GM12872 (cell line): ENCODE measurements around the gene E2F2.
A peak's percentile ranks its signal among the peaks of the same experiment; 100 is the strongest.

ENCODE experiments used
- CTCF ChIP-seq: IDR thresholded peaks from 3 replicates; pipeline ENCODE4 v1.5.1; 2011; ENCODE audit warnings: low read depth, mild to moderate bottlenecking, low read length, moderate library complexity; ENCODE audit not compliant: insufficient read depth

E2F2 gene

GRCh38 chr1:23551849-23552248, 20.8 kb upstream of the E2F2 start:
- no peak for TF ChIP-seq CTCF

- TF ChIP-seq CTCF = no peak
Measured at GRCh38 chr1:23548704-23549143, 17.7 kb upstream of the E2F2 start.

- TF ChIP-seq CTCF = no peak
Measured at GRCh38 chr1:23546897-23547584, 16.0 kb upstream of the E2F2 start.

- no peak for TF ChIP-seq CTCF
Measured at GRCh38 chr1:23545851-23546250, 14.8 kb upstream of the E2F2 start.

GRCh38 chr1:23544444-23545389, 13.7 kb upstream of the E2F2 start:
- peak; percentile 84 for TF ChIP-seq CTCF

- TF ChIP-seq CTCF = no peak
Measured at GRCh38 chr1:23543707-23544443, 12.8 kb upstream of the E2F2 start.
